HUES6 (cell line): ENCODE measurements around the gene ASMTL.
"Not testable (repeated sequence)": the region's sequence is repeated elsewhere in the genome, so short reads cannot be mapped to it uniquely, and the experiment has no call there.

Experiments used
- H3K27ac ChIP-seq: 2 replicates; pipeline ENCODE4 v1.7.0; 2013; ENCODE audit warnings: low read depth, mild to moderate bottlenecking, low read length, inconsistent platforms
- H3K27me3 ChIP-seq: 2 replicates; pipeline ENCODE4 v1.6.1; 2013; ENCODE audit warnings: low read length; ENCODE audit not compliant: control insufficient read depth, insufficient read depth
- H3K36me3 ChIP-seq: 2 replicates; pipeline ENCODE4 v1.6.1; 2013; ENCODE audit warnings: low read length; ENCODE audit not compliant: control insufficient read depth, insufficient read depth
- H3K4me1 ChIP-seq: 2 replicates; pipeline ENCODE4 v1.6.1; 2013; ENCODE audit warnings: low read length; ENCODE audit not compliant: control insufficient read depth, insufficient read depth
- H3K4me3 ChIP-seq: 2 replicates; pipeline ENCODE4 v1.5.1; 2013; ENCODE audit warnings: low read depth, low read length
- H3K9ac ChIP-seq: one replicate; pipeline ENCODE4 v1.6.1; 2013; ENCODE audit warnings: mild to moderate bottlenecking, low read length
- H3K9me3 ChIP-seq: 2 replicates; pipeline ENCODE4 v1.6.1; 2013; ENCODE audit warnings: low read depth, low read length; ENCODE audit not compliant: control insufficient read depth, insufficient read depth

The ASMTL gene

GRCh38 chrX:1489354-1489753, 36.6 kb upstream of the ASMTL start:
- not testable (repeated sequence) for H3K36me3 ChIP-seq, H3K27ac ChIP-seq, H3K4me3 ChIP-seq, H3K27me3 ChIP-seq, H3K4me1 ChIP-seq, H3K9ac ChIP-seq, H3K9me3 ChIP-seq

GRCh38 chrX:1488745-1489144, 36.0 kb upstream of the ASMTL start:
- H3K27ac ChIP-seq, result no peak overlapping the region
- H3K4me1 ChIP-seq, result peaks cover 4% of the 10 kb centered on the region; the same call in 1 of the 2 replicates
- peaks cover 6% of the 10 kb centered on the region; the same call in 1 of the 2 replicates for H3K27me3 ChIP-seq
- H3K36me3 ChIP-seq, result no peaks in the 10 kb centered on the region
- H3K9me3 ChIP-seq, result peaks cover 8% of the 10 kb centered on the region
- H3K9ac ChIP-seq, result no peak overlapping the region
- H3K4me3 ChIP-seq, result no peak overlapping the region

- H3K27me3 ChIP-seq, result peaks cover 4% of the 10 kb centered on the region; the same call in 1 of the 2 replicates
- H3K9ac ChIP-seq, result no peak overlapping the region
- H3K9me3 ChIP-seq, result peaks cover 8% of the 10 kb centered on the region
- no peak overlapping the region for H3K4me3 ChIP-seq
- no peak overlapping the region for H3K27ac ChIP-seq
- no peaks in the 10 kb centered on the region for H3K36me3 ChIP-seq
- no peaks in the 10 kb centered on the region for H3K4me1 ChIP-seq
Observed at GRCh38 chrX:1488141-1488540, 35.4 kb upstream of the ASMTL start.

- peaks cover 8% of the 10 kb centered on the region for H3K9me3 ChIP-seq
- H3K4me3 ChIP-seq, result no peak overlapping the region
- no peaks in the 10 kb centered on the region for H3K4me1 ChIP-seq
- H3K36me3 ChIP-seq, result no peaks in the 10 kb centered on the region
- no peak overlapping the region for H3K27ac ChIP-seq
- no peaks in the 10 kb centered on the region for H3K27me3 ChIP-seq
- H3K9ac ChIP-seq, result no peak overlapping the region
Observed at GRCh38 chrX:1487401-1487800, 34.7 kb upstream of the ASMTL start.

- Histone ChIP-seq H3K27me3 (no peaks in the 10 kb centered on the region), H3K9me3 (peaks cover 8% of the 10 kb centered on the region), H3K4me1 (0 out of 2 replicates have a peak, but pooled peaks cover 5% of the 10 kb centered on the region), H3K9ac (no peak overlapping the region), H3K36me3 (no peaks in the 10 kb centered on the region), H3K4me3 (no peak overlapping the region), H3K27ac (no peak overlapping the region)
Observed at GRCh38 chrX:1486749-1487361, 34.1 kb upstream of the ASMTL start.

- Histone ChIP-seq H3K27me3 (no peaks in the 10 kb centered on the region; the same call in 1 of the 2 replicates), H3K36me3 (no peaks in the 10 kb centered on the region), H3K9me3 (peaks cover 8% of the 10 kb centered on the region), H3K27ac (no peak overlapping the region), H3K9ac (no peak overlapping the region), H3K4me3 (no peak overlapping the region), H3K4me1 (peaks cover 10% of the 10 kb centered on the region)
Observed at GRCh38 chrX:1486177-1486576, 33.5 kb upstream of the ASMTL start.

GRCh38 chrX:1485033-1485432, 32.3 kb upstream of the ASMTL start:
- peaks cover 10% of the 10 kb centered on the region for H3K4me1 ChIP-seq
- no peaks in the 10 kb centered on the region; the same call in 1 of the 2 replicates for H3K27me3 ChIP-seq
- no peaks in the 10 kb centered on the region for H3K36me3 ChIP-seq
- no peak overlapping the region for H3K4me3 ChIP-seq
- H3K9ac ChIP-seq, result no peak overlapping the region
- peaks cover 9% of the 10 kb centered on the region for H3K9me3 ChIP-seq
- no peak overlapping the region for H3K27ac ChIP-seq

- Histone ChIP-seq H3K9me3 (peaks cover 10% of the 10 kb centered on the region), H3K4me1 (peaks cover 10% of the 10 kb centered on the region), H3K36me3 (no peaks in the 10 kb centered on the region), H3K4me3 (no peak overlapping the region), H3K27me3 (no peaks in the 10 kb centered on the region; the same call in 1 of the 2 replicates), H3K9ac (no peak overlapping the region), H3K27ac (no peak overlapping the region)
Observed at GRCh38 chrX:1484638-1485019, 31.9 kb upstream of the ASMTL start.

GRCh38 chrX:1483843-1484637, 31.3 kb upstream of the ASMTL start:
- no peak overlapping the region for H3K9ac ChIP-seq
- H3K36me3 ChIP-seq, result no peaks in the 10 kb centered on the region
- peaks cover 7% of the 10 kb centered on the region for H3K9me3 ChIP-seq
- peaks cover 10% of the 10 kb centered on the region for H3K4me1 ChIP-seq
- H3K27ac ChIP-seq, result no peak overlapping the region
- no peak overlapping the region for H3K4me3 ChIP-seq
- no peaks in the 10 kb centered on the region; the same call in 1 of the 2 replicates for H3K27me3 ChIP-seq

GRCh38 chrX:1482530-1482928, 29.8 kb upstream of the ASMTL start:
- H3K27ac ChIP-seq, H3K36me3 ChIP-seq, H3K9me3 ChIP-seq, H3K27me3 ChIP-seq, H3K4me3 ChIP-seq: not testable (repeated sequence)
- H3K9ac ChIP-seq, result peak overlapping the region; percentile 67
- peaks cover 10% of the 10 kb centered on the region for H3K4me1 ChIP-seq
